HG02884 (cell line): ENCODE results near the gene SEPTIN1.
A peak's percentile ranks its signal among the peaks of the same experiment; 100 is the strongest.

Source experiments
- ATAC-seq: cut with Tn5 transposase; IDR thresholded peaks from one replicate; pipeline ENCODE4 v1.9.1; 2021; ENCODE audit warnings: mild to moderate bottlenecking, moderate library complexity; ENCODE audit not compliant: unreplicated experiment

The SEPTIN1 gene

DNA sequence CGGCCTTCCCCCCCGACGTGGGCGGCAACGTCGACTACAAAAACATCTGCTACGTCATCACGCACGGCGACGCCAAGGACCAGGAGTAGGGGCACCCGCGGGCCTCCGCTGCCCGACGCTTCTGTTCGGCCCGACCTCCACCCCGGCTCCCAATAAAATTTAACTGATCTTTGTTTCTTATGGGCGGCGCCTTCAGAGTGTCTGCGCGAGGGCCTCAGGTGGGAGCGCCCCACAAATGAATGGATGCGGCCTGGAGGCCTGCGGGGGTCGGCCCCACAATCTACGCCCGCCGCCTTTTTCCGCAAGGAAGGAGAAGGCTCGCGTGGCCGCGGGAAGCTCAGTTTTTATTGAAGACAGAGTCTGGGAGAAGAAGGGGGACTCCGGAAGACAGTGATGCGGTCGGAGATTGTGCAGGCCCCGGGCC, 4.5 kb downstream of the SEPTIN1 start:
- ATAC-seq, result no peak

DNA sequence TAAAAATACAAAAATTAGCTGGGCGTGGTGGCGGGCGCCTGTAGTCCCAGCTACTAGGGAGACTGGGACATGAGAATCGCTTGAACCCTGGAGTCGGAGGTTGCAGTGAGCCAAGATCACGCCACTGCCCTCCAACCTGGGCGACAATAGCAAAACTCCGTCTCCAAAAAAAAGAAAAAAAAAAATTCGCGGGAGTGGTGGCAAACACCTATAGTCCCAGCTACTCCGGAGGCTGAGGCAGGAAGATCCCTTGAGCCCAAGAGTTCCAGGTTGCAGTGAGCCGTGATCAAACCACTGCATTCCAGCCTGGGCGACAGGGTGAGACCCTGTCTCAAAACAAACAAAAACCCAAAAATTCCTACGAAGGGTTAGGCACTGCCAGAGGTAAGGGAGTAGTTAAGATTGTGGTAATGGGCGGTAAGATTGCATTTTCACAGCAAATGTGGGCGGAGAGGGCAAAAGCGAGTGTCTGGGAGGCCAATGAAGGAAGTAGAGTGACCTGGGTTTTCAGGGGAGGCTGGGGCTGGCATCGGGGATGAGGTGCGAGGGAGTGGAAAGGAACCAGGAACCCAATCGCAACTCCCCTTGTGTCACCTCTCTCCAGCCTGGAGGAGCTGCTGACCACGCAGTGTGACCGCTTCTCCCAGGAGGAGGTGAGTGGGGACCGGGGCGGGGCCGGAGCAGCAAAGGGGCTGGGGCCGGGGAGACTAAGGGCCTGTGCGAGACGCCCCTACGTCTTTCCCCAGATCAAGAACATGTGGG, 5.1 kb downstream of the SEPTIN1 start:
- no peak for ATAC-seq

DNA sequence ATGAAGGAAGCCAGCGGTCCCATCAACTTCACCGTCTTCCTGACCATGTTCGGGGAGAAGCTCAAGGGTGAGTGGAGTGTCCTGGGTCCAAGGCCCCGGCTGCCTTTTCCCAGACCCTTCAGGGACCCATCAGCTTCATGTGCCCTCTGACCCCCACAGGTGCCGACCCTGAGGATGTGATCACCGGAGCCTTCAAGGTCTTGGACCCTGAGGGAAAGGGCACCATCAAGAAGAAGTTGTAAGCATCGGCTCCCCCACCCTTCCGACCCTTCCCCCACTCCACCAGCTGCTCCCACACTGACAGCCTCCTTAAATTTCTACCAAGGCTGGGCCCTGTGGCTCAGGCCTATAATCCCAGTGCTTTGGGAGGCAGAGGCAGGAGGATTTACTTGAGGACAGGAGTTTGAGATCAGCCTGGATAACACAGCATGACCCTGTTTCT, 5.9 kb downstream of the SEPTIN1 start:
- ATAC-seq, result no peak

DNA sequence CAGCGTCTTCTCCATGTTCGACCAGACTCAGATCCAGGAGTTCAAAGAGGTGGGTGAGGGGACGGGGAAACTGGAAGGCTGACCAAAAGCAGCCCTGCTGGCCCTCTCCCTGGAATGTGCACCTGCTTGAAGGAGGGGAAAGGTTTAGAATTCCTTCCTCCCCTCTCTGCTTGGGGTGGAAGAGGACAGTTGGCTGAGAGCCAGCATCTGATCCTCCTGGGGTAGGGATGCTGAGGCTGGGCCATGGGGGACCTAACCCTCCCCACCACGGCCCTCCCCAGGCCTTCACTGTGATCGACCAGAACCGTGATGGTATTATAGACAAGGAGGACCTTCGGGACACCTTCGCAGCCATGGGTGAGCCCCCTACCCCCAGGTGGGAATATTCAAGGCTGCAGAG, 6.5 kb downstream of the SEPTIN1 start:
- no peak for ATAC-seq

DNA sequence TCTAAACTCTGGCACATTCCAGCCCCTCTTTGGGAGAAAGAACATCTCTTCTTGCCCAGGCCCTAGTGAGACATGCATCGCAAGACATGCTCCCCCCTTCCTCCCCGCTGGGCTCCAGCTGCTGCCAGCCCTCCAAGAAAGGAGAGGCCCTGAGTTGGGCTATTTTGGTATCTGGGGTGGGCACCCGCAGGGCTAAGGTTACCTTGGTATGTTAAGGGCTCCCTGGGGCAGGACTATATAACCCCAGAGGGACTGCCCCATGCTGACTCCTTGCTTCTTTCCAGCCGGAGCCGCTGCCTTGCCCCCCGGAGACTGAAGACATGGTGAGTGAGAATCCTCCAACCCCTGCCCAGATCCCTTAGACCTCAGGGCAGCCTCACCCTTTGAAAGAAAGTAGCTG, 7.8 kb downstream of the SEPTIN1 start, which contains the start of gene MYL11:
Gene MYL11, plus strand, starts transcription at position 265 of the 400 bp plus-strand sequence. Its CDS starts 56 bp downstream, at position 321.
- ATAC-seq, result no peak

DNA sequence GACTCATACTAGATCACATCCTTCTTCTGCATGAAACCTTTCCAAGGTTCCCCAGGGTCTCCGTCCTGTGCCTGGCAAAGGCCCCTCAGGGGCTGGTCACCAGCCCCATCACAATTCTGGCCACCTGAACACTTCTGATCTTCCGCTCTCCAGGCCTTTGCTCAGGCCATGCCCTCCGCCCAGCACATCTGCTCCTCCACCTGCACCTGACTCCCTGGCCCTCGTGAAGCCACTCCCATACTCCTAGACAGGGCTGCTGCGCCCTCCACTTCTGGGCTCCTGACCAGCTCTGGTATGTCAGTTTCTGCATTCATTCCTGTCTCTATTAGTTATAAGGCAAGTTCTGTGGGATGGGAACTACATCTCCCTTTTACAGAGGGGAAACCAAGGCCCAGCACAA, 9.6 kb downstream of the SEPTIN1 start:
- ATAC-seq, result no peak

DNA sequence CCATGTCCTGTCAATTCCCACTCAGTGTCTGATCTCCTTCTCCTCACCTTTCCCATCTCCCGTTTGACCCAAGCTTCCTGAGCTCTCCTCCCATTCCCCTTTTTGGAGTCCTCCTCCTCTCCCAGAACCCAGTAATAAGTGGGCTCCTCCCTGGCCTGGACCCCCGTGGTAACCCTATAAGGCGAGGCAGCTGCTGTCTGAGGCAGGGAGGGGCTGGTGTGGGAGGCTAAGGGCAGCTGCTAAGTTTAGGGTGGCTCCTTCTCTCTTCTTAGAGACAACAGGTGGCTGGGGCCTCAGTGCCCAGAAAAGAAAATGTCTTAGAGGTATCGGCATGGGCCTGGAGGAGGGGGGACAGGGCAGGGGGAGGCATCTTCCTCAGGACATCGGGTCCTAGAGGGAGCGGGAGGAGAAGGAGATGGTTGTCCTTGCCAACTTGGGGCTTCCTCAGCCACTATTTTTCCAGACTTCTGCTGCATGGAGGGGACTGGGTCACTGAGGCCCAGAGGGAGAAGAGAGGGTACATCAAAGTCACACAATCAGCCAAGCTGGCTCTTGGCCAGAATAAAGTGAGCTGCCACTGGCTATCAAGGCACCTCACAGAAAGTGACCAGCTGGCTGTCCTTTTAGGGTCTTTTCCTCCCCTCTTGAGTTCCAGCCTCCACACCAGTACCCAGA, 10.2 kb downstream of the SEPTIN1 start:
- no peak for ATAC-seq

DNA sequence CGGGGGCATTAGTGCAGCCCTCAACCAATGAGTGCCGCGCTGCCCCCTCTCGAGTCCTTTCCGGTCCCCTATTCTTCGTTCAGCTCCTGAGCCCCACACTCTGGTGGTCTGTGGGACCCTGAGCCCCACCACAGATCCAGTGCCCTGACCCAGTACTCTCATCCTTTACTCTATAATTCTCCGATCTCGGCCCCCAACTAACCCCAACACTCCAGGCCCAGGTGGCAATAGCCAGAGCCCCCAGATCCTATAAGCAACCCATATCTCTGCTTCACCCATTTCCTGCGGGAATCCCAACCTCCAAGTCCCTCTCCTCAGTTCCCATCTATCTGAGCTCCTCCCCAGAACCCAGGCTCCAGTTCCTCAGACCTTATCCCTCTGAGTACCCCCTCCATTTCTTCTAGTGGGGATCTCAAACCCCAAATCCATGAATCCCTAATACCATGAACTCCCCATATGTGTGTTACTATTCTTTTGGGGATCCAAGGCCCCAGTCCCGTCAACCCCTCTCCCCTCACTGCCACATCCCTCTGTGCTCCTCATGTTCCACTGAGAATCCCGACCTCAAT, 11.0 kb downstream of the SEPTIN1 start:
- ATAC-seq, result no peak

DNA sequence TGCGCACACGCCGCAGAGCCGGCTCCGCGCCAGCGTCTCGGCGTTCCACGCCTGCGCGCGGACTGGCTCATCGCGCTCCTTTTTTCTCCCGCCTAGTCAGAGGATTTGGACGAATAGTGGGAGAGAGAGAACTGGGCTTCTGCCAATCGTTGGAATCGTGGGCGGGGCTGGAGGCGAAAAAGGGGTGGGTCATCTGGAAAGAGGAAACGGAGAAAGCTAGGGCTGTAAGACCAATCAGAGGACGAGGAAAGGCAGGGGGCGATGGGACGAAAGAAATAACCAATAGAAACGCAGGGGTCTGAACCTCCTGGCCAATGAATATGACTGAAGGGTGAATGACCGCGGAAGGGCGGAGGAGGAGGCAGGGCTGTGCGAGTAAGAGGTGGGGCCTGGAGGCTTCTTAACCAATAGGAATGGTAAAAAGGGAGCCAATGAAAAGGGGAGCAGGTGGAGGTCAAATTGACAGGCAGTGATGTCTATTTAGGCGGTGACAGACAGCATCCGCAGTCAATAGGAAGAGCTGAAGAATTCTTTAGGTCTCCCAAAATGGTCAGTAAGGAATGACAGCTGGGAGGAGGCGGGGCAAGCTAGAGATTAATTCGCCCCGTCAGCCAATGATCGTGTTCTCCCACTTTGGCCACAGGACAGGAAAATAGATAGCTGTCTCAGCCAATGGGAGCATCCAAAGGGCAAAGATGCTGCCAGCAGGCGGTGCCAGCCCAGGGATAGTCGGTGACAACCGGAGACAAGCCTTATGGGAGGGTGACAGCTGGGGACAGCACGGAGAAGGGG, 11.7 kb downstream of the SEPTIN1 start, which contains the start of gene TBC1D10B:
Gene TBC1D10B, minus strand, starts transcription at position 39 of the 792 bp plus-strand sequence. CDS start 311 bp downstream, outside the sequence.
- peak; percentile 85 for ATAC-seq

DNA sequence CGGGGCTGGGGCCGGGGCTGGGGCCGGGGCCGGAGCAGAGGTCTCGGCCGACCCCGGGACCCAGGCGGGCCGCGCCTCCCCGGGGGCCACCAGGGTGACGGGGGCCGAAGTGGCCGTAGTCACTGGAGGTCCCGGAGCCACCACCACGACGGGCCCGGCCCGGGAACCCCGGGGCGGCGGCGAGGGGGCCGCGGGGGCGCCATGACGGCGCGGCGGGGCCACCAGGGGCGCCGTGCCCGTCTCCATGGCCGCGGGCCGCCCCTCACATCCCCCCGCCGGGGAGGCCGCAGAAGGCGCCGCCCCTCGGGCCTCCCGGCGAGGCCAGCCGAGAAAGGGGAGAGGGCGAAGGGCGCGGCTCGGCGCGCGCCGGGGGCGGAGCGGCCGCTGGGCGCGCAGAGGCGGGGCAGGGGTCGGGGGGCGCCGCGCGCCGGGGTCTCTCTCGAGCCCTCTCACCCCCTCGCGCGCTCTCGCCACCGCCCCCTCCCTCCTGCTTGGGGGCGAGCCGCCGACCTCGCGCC, 12.4 kb downstream of the SEPTIN1 start:
- peak; percentile 4 for ATAC-seq

DNA sequence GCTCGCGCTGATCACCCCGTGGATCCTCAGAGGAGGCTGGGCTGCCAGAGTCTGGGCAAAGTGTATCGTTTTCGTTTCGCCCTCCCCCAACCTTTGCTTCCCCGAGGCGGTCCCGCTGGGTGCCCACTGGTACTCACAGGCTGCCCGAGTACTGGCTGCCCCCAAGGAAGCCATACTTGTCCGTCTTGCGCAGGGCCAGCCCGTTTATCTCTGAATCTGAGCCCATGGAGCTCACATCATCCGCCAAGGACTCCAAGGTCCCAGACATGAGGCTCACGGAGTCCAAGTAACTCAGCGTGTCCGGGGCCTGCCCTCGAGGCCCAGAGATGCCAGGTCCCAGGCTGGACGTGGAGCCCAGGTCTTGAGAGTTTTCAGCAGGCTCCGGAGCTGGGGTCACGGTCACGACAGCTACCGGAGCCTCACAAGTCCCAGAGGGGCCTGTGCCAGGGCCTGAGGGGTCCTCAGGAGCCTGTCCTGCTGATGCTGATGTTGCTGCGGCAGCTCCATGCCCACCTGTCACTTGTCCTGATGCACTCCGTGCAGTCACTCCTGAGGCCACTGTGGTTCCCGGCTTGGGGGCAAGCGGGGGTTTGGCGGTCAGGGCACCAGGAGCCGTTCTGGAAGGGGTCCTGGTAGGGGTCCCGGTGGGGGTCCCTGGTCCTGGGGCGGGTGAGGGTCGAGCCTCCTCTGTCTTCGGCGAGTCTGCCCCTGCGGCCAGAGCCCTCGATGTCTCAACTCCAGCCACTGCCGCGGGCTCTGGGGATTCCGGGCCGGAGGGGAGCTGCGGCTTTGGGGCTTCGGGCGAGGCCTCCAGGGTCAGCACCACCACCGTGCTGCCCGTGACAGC, 13.0 kb downstream of the SEPTIN1 start:
- ATAC-seq, result no peak

DNA sequence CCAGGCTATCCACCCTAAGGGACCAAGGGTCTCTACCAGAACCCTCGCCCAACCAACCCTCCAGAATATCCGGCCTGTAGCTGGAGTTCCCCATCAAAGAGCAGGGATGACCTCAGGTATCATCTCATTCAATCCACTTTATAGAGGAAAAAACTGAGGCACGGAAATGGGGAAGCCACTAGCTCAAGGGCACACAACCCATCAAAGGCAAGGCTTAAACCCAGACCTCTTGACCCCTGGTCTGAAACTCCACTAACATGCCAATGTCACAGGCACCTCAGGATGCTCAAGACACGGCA, 13.6 kb downstream of the SEPTIN1 start:
- no peak for ATAC-seq

DNA sequence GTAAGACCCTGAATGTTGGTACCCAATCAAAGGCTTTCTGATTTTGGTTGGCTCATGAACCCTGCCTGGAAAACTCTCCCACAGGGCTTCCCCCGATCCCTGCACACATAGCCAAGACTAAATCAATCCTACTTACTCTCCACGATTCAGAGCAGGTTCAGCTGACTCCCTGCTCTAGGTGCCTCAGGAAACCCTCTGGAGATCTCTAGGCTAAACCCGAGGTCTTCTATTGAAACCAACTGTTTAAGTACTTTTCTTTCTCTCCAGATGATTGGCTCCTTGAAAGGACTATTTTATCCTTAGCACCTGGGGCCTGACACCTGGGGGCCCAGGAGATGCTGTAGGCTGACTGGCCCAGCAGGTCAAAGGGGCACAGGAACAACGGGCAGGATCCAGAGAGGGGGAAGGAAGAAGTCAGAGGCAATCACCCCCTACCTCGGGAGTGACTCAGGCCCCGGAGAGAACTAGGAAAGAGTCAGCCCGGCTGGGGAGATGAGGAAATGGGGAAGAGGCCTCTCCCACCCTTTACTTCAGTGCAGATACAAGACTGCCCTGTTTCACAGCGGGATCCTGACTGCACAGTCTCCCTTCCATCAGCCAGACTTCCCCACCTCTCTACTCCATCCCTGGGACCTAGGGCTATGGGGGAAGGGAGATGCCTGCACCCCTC, 14.1 kb downstream of the SEPTIN1 start:
- no peak for ATAC-seq

DNA sequence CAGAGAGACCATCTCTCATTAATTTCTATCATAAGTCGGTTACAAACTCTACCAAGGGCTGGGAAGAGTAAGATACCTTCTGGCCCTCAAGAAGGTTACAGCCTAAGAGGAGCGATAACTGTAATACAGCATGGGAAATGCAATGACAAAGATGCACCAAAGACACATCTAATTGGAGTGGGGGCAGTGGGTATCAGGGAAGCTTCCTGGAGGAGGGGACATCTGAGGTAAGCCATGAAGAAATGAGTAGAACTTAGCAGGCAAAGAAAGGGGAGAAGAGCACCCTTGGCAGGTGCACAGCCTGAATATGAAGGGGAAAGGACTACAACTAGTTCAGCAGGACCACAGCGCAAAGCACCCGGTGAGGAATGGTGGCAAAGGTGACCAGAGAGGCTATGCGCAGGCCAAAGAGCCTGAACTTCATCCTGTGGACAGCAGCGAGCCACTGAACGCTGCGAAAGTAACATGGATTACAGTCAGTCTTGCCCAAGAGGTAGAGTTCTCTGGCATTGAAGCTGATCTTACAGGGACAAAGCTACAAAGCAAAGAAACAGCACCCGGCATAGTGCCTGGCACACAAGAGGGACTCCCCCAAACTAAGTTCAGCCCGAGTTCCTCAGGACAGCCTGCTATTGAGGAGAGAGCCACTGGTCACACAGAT, 14.9 kb downstream of the SEPTIN1 start:
- ATAC-seq, result no peak

DNA sequence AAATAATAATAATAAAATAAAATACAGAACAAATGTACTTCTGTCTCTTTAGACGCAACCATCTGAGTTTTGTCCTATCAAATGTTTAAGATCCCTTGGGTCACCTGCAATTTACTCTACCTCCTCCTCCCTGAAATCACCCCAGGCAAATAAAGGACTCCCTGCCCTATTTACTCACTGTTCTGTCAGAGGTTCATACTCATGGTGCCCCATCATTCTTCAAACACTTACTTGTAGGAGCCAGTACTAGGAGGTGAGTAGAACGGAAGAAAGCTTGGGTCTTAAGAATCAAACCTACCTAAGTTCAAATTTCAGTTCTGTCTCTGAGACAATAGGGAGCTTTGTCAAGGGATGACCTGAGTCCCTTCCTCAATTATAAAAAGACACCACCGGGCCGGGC, 15.8 kb downstream of the SEPTIN1 start:
- ATAC-seq, result no peak

DNA sequence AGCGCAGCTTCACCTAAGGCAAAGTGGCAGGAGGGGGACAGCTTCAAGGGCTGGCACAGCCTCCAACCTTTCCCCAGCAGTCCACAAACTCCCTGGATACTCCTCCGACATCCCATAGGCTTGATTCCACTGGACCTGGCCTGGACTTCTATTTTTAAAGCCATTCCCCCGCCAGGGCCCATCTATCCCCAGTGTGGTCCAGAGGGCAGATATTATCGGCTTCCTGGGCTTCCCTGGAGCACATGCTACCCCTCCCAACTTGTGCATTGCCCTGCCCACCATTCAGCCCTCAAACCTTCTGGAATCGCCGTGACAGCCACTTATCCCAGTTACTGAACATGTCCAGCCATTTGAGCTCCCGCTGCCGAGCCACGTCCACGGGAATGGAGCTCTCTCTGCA, 17.2 kb downstream of the SEPTIN1 start:
- no peak for ATAC-seq

DNA sequence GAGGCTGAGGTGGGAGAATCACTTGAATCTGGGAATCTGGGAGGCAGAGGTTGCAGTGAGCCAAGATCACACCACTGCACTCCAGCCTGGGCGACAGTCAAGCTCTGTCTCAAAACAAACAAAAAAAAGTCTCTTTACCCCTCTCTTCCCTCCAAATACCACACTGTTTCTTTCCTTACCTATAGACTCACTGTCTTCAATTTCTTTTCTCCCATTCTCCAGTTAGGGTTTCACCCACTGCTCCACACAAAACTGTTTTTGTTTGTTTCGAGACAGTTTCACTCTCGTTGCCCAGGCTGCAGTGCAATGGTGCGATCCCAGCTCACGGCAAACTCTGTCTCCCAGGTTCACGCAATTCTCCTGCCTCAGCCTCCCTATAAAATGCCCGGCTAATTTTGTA, 21.2 kb downstream of the SEPTIN1 start:
- ATAC-seq, result no peak

DNA sequence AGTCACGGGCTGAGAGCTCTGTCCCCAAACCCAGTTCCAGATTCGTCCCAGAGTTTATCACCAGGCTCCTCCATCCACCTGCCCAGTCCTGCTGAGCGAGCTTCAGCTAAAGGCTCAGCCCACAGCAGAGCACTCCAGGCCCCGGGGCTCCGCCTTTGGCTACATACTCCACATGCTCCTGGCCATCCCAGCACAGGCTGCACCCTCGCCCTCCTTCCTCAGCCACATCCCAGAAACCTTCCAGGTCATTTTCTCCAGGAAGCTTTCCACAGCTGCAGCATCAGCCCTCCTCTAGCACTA, 22.5 kb downstream of the SEPTIN1 start:
- no peak for ATAC-seq
